ENCODE measurements around the gene CMTM8.

Gene CMTM8

GRCh38 chr3:32320080-32320479 lies 81.6 kb downstream of the CMTM8 start:
- no peak for ATAC-seq
- TF ChIP-seq ZFP30 (CRISPR knock-in tag; IDR thresholded peaks at IDR 0.05) (no peak), CSDC2 (CRISPR knock-in tag; IDR thresholded peaks at IDR 0.05) (no peak), ZFP3 (CRISPR knock-in tag; IDR thresholded peaks at IDR 0.05) (no peak), TCF4 (CRISPR knock-in tag; IDR thresholded peaks at IDR 0.05; ENCODE audit: borderline replicate concordance) (no peak), ZNF8 (CRISPR knock-in tag; IDR thresholded peaks at IDR 0.05) (no peak), OSR1 (CRISPR knock-in tag; IDR thresholded peaks at IDR 0.05) (no peak), ZNF70 (CRISPR knock-in tag; IDR thresholded peaks at IDR 0.05) (no peak), ZNF565 (CRISPR knock-in tag; conservative IDR thresholded peaks at IDR 0.05; ENCODE audit: low read depth) (no peak), ISL1 (CRISPR knock-in tag; IDR thresholded peaks at IDR 0.05) (no peak), PPARA (CRISPR knock-in tag; IDR thresholded peaks at IDR 0.05; ENCODE audit: borderline replicate concordance) (no peak), ZC3H10 (CRISPR knock-in tag; IDR thresholded peaks at IDR 0.05) (no peak), PATZ1 (CRISPR knock-in tag; IDR thresholded peaks at IDR 0.05; ENCODE audit: borderline replicate concordance) (no peak), TOX (CRISPR knock-in tag; IDR thresholded peaks at IDR 0.05; ENCODE audit: borderline replicate concordance) (no peak), POU6F1 (CRISPR knock-in tag; IDR thresholded peaks at IDR 0.05; ENCODE audit: borderline replicate concordance, low read depth) (no peak), CREB5 (CRISPR knock-in tag; IDR thresholded peaks at IDR 0.05; ENCODE audit: low read depth) (no peak), ESRRG (CRISPR knock-in tag; IDR thresholded peaks at IDR 0.05) (no peak), RARB (CRISPR knock-in tag; IDR thresholded peaks at IDR 0.05) (no peak), TSHZ2 (CRISPR knock-in tag; IDR thresholded peaks at IDR 0.05) (no peak), ARNTL (CRISPR knock-in tag; IDR thresholded peaks at IDR 0.05; ENCODE audit: borderline replicate concordance, low read depth) (no peak)

- no peak for TF ChIP-seq PATZ1 (CRISPR knock-in tag; IDR thresholded peaks at IDR 0.05; ENCODE audit: borderline replicate concordance)
- TF ChIP-seq TOX (CRISPR knock-in tag; IDR thresholded peaks at IDR 0.05; ENCODE audit: borderline replicate concordance), result no peak
- ATAC-seq, result no peak
These were observed 82.8 kb downstream of the CMTM8 start for GRCh38 chr3:32321095-32321790.

GRCh38 chr3:32322311-32322710 lies 83.8 kb downstream of the CMTM8 start:
- ATAC-seq, result no peak
- no peak for TF ChIP-seq ARNTL (CRISPR knock-in tag; IDR thresholded peaks at IDR 0.05; ENCODE audit: borderline replicate concordance, low read depth)
- TF ChIP-seq ZNF8 (CRISPR knock-in tag; IDR thresholded peaks at IDR 0.05), result no peak
- no peak for TF ChIP-seq ZFP30 (CRISPR knock-in tag; IDR thresholded peaks at IDR 0.05)
- no peak for TF ChIP-seq CSDC2 (CRISPR knock-in tag; IDR thresholded peaks at IDR 0.05)
- TF ChIP-seq CREB5 (CRISPR knock-in tag; IDR thresholded peaks at IDR 0.05; ENCODE audit: low read depth), result no peak
- TF ChIP-seq POU6F1 (CRISPR knock-in tag; IDR thresholded peaks at IDR 0.05; ENCODE audit: borderline replicate concordance, low read depth), result no peak
- TF ChIP-seq TOX (CRISPR knock-in tag; IDR thresholded peaks at IDR 0.05; ENCODE audit: borderline replicate concordance), result no peak
- TF ChIP-seq ZNF565 (CRISPR knock-in tag; conservative IDR thresholded peaks at IDR 0.05; ENCODE audit: low read depth), result no peak
- no peak for TF ChIP-seq BACH2 (CRISPR knock-in tag; IDR thresholded peaks at IDR 0.05; ENCODE audit: borderline replicate concordance)

Measured in SK-N-SH treated with all-trans-retinoic acid at 6 μM for 48 hours (cell line).